Left lung (tissue), 10 donors: Measurements from ENCODE around the gene FUBP3. TPM values are rescaled to one million over a fixed set of nuclear protein-coding genes. Genes with fewer than 3 reads are reported as not detected.

Experiments
- ATAC-seq: fragments of 200-7000 bp; cut with Tn5 transposase; one replicate; pipeline ENCODE4 v1.9.1; 2020; ENCODE audit warnings: moderate library complexity
- DNase-seq, 4 donors: peaks; one replicate each; pipeline ENCODE4 v3.0.0-alpha.2; 2013 to 2020
- H3K27ac ChIP-seq, 2 donors: fragments of 200-600 bp; sonication (generic) in 1 of 2; one replicate each; pipeline versions ENCODE4 v1.5.0 to v1.8.0; 2020 to 2021
- H3K27me3 ChIP-seq, 2 donors: fragments of 200-600 bp; sonication (generic) in 1 of 2; one replicate each; pipeline versions ENCODE4 v1.5.0 to v1.8.0; 2020 to 2021
- H3K36me3 ChIP-seq, 2 donors: fragments of 200-600 bp; sonication (generic) in 1 of 2; one replicate each; pipeline versions ENCODE4 v1.5.0 to v1.8.0; 2020 to 2021
- H3K4me1 ChIP-seq, 2 donors: fragments of 200-600 bp; one replicate each; pipeline ENCODE4 v1.8.0; 2021
- H3K4me3 ChIP-seq, 2 donors: fragments of 200-600 bp; sonication (generic) in 1 of 2; one replicate each; pipeline versions ENCODE4 v1.5.0 to v1.8.0; 2020 to 2021; ENCODE audit warnings: mild to moderate bottlenecking in 1 of 2
- H3K9me3 ChIP-seq, 2 donors: fragments of 200-600 bp; sonication (generic) in 1 of 2; one replicate each; pipeline versions ENCODE4 v1.5.0 to v1.8.0; 2020 to 2021
- CTCF ChIP-seq, 2 donors: fragments of 200-600 bp; sonication (generic) in 1 of 2; IDR thresholded peaks; one replicate each; pipeline versions ENCODE4 v1.5.0 to v1.8.0; 2021; ENCODE audit warnings: antibody characterized with exemption in 2 of 2
- intact Hi-C, 2 donors: fragments of 100-400 bp; cut with DNase I; formaldehyde crosslinking; loops; one replicate each; pipeline versions ENCODE4 v1.11.2 to v1.14.2; 2022
- polyA plus RNA-seq, 6 donors: library from polyadenylated mRNA; unstranded; fragments of 120-200 nt; gene quantifications; one replicate each; pipeline ENCODE4 v1.2.1, GENCODE V29; 2013; ENCODE audit not compliant: insufficient read length in 6 of 6
- total RNA-seq, 2 donors: library from RNA; stranded (reverse); fragmentation: NEBNext Ultra II Directional; extraction: Animal tissue kit (Norgen Biotek cat#: 25700); gene quantifications; one replicate each; pipeline ENCODE4 v1.2.1, GENCODE V29; 2021
- donor health status: DM: no; HTN: yes; CAD: no.
- donor health status: DM: no; HTN: no; CAD: no.

FUBP3 gene
- total and polyA plus RNA-seq, 8 donors: 33.1 to 70.0 (median 58.9) TPM

- no peak overlapping the region for H3K4me3 ChIP-seq
- H3K9me3 ChIP-seq: no peaks in the 10 kb centered on the region
- H3K36me3 ChIP-seq: peaks cover 0 to 94% of the 10 kb centered on the region in 2 donors
- DNase-seq (peak in 1 of 4 donors; percentile 67), ATAC-seq (no peak)
- no peak overlapping the region for H3K27ac ChIP-seq
- intact Hi-C loops: no loop called here
- no peaks in the 10 kb centered on the region for H3K4me1 ChIP-seq
- no peaks in the 10 kb centered on the region for H3K27me3 ChIP-seq
- TF ChIP-seq CTCF (IDR thresholded peaks at IDR 0.05): no peak
Observed at GRCh38 chr9:130633336-130634190, 54.2 kb downstream of the FUBP3 start.

DNA sequence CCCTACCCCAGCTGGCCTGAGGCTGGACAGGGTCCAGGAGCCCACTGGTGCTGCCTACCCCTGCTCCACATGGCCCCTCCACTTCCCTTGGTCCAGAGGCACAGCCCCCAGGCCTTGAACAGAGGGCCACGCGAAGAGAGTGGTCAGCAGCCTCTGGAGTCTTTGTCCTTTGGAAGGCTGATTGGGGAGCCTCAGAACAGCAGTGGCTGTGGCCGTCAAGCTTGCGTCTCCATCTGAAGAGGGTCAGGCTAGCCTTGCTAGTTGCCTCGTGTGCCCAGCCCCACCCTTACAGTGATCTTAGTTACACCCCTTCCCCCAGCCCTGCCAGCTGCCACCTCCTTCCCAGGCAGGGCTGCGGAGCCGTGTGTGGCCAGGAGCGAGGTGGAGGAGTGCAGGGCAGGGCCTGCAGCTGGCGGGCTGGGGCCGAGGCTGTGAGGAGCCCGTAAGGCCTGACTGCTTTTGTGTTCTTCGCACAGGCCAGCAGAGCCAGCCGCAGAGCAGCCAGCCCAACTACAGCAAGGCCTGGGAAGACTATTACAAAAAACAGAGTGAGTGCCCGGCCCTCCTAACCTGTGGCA, 54.9 kb downstream of the FUBP3 start:
- intact Hi-C loops: no loop called here
- no peaks in the 10 kb centered on the region for H3K27me3 ChIP-seq
- H3K27ac ChIP-seq: no peak overlapping the region
- ATAC-seq (no peak), DNase-seq (peak in 1 of 4 donors; percentile 61)
- H3K4me1 ChIP-seq: no peaks in the 10 kb centered on the region
- no peaks in the 10 kb centered on the region for H3K9me3 ChIP-seq
- H3K36me3 ChIP-seq: peaks cover 0 to 90% of the 10 kb centered on the region in 2 donors
- no peak overlapping the region for H3K4me3 ChIP-seq
- no peak for TF ChIP-seq CTCF (IDR thresholded peaks at IDR 0.05)

GRCh38 chr9:130634801-130635200, 55.4 kb downstream of the FUBP3 start:
- H3K36me3 ChIP-seq: peaks cover 0 to 85% of the 10 kb centered on the region in 2 donors
- TF ChIP-seq CTCF (IDR thresholded peaks at IDR 0.05): no peak
- no peak overlapping the region for H3K4me3 ChIP-seq
- H3K27me3 ChIP-seq: no peaks in the 10 kb centered on the region
- no peak overlapping the region for H3K27ac ChIP-seq
- peak in 1 of 4 donors; percentile 56 for DNase-seq
- no peaks in the 10 kb centered on the region for H3K4me1 ChIP-seq
- intact Hi-C loops: no loop called here
- H3K9me3 ChIP-seq: no peaks in the 10 kb centered on the region
- no peak for ATAC-seq

GRCh38 chr9:130635306-130635705, 55.9 kb downstream of the FUBP3 start:
- intact Hi-C loops: no loop called here
- DNase-seq: no peak
- peaks cover 0 to 80% of the 10 kb centered on the region in 2 donors for H3K36me3 ChIP-seq

More at GRCh38 chr9:130635306-130635705, 55.9 kb downstream of the FUBP3 start:
- Histone ChIP-seq H3K27me3 (no peaks in the 10 kb centered on the region), H3K27ac (no peak overlapping the region), H3K4me3 (no peak overlapping the region), H3K4me1 (no peaks in the 10 kb centered on the region), H3K9me3 (no peaks in the 10 kb centered on the region)
- ATAC-seq: no peak
- no peak for TF ChIP-seq CTCF (IDR thresholded peaks at IDR 0.05)
